ENCODE measurements around the gene ESR1.

Gene ESR1

DNA sequence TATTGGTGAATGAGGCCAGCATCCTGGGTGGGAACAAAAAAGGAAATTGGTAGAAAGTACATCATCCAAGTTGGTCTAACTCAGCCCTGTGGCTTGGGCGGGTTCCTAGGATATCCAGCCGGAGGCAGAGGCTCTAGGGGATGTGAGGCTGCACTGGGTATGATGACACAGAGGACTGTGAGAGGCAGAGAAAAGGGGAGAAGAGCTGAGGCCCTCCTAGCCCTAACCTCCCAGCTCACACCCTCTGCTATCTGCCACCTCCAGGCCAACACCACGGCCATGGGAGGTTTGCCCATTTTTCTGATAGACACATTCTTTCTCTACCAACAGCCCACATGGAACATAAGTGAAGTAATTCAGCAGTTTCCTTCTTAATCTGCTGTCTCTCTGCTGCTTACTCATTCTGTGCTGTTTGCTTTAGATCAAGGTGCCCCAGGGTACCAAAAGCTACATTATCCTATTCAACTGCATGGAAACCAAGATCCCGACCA, 284.4 kb downstream of the ESR1 start:
- no peak for TF ChIP-seq ISL1 (CRISPR knock-in tag; IDR thresholded peaks at IDR 0.05)
- TF ChIP-seq SNAI2 (CRISPR knock-in tag; IDR thresholded peaks at IDR 0.05): no peak
- no peak for TF ChIP-seq TCF4 (CRISPR knock-in tag; IDR thresholded peaks at IDR 0.05; ENCODE audit: borderline replicate concordance)
- TF ChIP-seq, protein P1, sequence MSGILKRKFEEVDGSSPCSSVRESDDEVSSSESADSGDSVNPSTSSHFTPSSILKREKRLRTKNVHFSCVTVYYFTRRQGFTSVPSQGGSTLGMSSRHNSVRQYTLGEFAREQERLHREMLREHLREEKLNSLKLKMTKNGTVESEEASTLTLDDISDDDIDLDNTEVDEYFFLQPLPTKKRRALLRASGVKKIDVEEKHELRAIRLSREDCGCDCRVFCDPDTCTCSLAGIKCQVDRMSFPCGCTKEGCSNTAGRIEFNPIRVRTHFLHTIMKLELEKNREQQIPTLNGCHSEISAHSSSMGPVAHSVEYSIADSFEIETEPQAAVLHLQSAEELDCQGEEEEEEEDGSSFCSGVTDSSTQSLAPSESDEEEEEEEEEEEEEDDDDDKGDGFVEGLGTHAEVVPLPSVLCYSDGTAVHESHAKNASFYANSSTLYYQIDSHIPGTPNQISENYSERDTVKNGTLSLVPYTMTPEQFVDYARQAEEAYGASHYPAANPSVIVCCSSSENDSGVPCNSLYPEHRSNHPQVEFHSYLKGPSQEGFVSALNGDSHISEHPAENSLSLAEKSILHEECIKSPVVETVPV (CRISPR knock-in tag; IDR thresholded peaks at IDR 0.05): no peak
- TF ChIP-seq ZFP3 (CRISPR knock-in tag; IDR thresholded peaks at IDR 0.05): no peak
- no peak for TF ChIP-seq ESRRG (CRISPR knock-in tag; IDR thresholded peaks at IDR 0.05)
- TF ChIP-seq, protein P2, sequence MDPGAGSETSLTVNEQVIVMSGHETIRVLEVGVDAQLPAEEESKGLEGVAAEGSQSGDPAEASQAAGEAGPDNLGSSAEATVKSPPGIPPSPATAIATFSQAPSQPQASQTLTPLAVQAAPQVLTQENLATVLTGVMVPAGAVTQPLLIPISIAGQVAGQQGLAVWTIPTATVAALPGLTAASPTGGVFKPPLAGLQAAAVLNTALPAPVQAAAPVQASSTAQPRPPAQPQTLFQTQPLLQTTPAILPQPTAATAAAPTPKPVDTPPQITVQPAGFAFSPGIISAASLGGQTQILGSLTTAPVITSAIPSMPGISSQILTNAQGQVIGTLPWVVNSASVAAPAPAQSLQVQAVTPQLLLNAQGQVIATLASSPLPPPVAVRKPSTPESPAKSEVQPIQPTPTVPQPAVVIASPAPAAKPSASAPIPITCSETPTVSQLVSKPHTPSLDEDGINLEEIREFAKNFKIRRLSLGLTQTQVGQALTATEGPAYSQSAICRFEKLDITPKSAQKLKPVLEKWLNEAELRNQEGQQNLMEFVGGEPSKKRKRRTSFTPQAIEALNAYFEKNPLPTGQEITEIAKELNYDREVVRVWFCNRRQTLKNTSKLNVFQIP (CRISPR knock-in tag; IDR thresholded peaks at IDR 0.05; ENCODE audit: borderline replicate concordance, low read depth): no peak
- no peak for TF ChIP-seq OSR1 (CRISPR knock-in tag; IDR thresholded peaks at IDR 0.05)
- TF ChIP-seq GLIS3 (CRISPR knock-in tag; IDR thresholded peaks at IDR 0.05): no peak
- ATAC-seq: no peak

DNA sequence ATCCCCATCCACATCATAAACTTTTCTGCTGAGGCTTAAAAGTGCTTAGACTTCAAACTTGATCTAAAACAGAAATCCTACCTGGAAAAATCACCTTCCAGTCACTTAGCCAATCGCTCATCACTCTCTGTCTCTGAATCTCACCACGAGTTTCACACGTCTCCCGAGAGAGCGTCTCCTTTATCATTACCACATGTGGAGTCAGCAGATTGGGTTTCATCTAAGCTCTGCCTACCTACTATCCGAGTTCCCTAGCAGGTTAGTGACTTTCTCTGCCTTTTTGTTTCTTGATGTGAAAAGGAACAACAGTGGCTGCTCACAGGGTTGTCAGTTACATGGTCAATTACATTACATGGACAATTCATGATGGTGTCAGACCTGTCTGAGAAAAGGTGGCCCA, 286.2 kb downstream of the ESR1 start:
- ATAC-seq: no peak
- TF ChIP-seq, protein P1 (CRISPR knock-in tag; IDR thresholded peaks at IDR 0.05): no peak
- TF ChIP-seq OSR1 (CRISPR knock-in tag; IDR thresholded peaks at IDR 0.05): no peak
- no peak for TF ChIP-seq TOX (CRISPR knock-in tag; IDR thresholded peaks at IDR 0.05; ENCODE audit: borderline replicate concordance)
- TF ChIP-seq ARNTL (CRISPR knock-in tag; IDR thresholded peaks at IDR 0.05; ENCODE audit: borderline replicate concordance, low read depth): no peak
- TF ChIP-seq, protein P3, sequence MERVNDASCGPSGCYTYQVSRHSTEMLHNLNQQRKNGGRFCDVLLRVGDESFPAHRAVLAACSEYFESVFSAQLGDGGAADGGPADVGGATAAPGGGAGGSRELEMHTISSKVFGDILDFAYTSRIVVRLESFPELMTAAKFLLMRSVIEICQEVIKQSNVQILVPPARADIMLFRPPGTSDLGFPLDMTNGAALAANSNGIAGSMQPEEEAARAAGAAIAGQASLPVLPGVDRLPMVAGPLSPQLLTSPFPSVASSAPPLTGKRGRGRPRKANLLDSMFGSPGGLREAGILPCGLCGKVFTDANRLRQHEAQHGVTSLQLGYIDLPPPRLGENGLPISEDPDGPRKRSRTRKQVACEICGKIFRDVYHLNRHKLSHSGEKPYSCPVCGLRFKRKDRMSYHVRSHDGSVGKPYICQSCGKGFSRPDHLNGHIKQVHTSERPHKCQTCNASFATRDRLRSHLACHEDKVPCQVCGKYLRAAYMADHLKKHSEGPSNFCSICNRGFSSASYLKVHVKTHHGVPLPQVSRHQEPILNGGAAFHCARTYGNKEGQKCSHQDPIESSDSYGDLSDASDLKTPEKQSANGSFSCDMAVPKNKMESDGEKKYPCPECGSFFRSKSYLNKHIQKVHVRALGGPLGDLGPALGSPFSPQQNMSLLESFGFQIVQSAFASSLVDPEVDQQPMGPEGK (CRISPR knock-in tag; IDR thresholded peaks at IDR 0.05; ENCODE audit: borderline replicate concordance): no peak
- no peak for TF ChIP-seq ISL1 (CRISPR knock-in tag; IDR thresholded peaks at IDR 0.05)
- no peak for TF ChIP-seq TCF4 (CRISPR knock-in tag; IDR thresholded peaks at IDR 0.05; ENCODE audit: borderline replicate concordance)
- no peak for TF ChIP-seq RARB (CRISPR knock-in tag; IDR thresholded peaks at IDR 0.05)
- no peak for TF ChIP-seq ZFP30 (CRISPR knock-in tag; IDR thresholded peaks at IDR 0.05)
- no peak for TF ChIP-seq ZNF70 (CRISPR knock-in tag; IDR thresholded peaks at IDR 0.05)
- no peak for TF ChIP-seq ZNF565 (CRISPR knock-in tag; conservative IDR thresholded peaks at IDR 0.05; ENCODE audit: low read depth)
- no peak for TF ChIP-seq GLIS3 (CRISPR knock-in tag; IDR thresholded peaks at IDR 0.05)
- no peak for TF ChIP-seq BACH2 (CRISPR knock-in tag; IDR thresholded peaks at IDR 0.05; ENCODE audit: borderline replicate concordance)
- TF ChIP-seq, protein P2 (CRISPR knock-in tag; IDR thresholded peaks at IDR 0.05; ENCODE audit: borderline replicate concordance, low read depth): no peak
- no peak for TF ChIP-seq CSDC2 (CRISPR knock-in tag; IDR thresholded peaks at IDR 0.05)
- TF ChIP-seq, protein P4, sequence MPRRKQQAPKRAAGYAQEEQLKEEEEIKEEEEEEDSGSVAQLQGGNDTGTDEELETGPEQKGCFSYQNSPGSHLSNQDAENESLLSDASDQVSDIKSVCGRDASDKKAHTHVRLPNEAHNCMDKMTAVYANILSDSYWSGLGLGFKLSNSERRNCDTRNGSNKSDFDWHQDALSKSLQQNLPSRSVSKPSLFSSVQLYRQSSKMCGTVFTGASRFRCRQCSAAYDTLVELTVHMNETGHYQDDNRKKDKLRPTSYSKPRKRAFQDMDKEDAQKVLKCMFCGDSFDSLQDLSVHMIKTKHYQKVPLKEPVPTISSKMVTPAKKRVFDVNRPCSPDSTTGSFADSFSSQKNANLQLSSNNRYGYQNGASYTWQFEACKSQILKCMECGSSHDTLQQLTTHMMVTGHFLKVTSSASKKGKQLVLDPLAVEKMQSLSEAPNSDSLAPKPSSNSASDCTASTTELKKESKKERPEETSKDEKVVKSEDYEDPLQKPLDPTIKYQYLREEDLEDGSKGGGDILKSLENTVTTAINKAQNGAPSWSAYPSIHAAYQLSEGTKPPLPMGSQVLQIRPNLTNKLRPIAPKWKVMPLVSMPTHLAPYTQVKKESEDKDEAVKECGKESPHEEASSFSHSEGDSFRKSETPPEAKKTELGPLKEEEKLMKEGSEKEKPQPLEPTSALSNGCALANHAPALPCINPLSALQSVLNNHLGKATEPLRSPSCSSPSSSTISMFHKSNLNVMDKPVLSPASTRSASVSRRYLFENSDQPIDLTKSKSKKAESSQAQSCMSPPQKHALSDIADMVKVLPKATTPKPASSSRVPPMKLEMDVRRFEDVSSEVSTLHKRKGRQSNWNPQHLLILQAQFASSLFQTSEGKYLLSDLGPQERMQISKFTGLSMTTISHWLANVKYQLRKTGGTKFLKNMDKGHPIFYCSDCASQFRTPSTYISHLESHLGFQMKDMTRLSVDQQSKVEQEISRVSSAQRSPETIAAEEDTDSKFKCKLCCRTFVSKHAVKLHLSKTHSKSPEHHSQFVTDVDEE (CRISPR knock-in tag; IDR thresholded peaks at IDR 0.05): no peak
- no peak for TF ChIP-seq ESRRG (CRISPR knock-in tag; IDR thresholded peaks at IDR 0.05)
- TF ChIP-seq PPARA (CRISPR knock-in tag; IDR thresholded peaks at IDR 0.05; ENCODE audit: borderline replicate concordance): no peak
